22Rv1 (cell line): Measurements from ENCODE around the gene NCOA3.

Source experiments
- CTCF ChIP-seq: fragments of 450-650 bp; IDR thresholded peaks from 2 replicates; pipeline ENCODE4 v1.5.1; 2017; ENCODE audit warnings: mild to moderate bottlenecking
- ZFX ChIP-seq: fragments of 450-650 bp; IDR thresholded peaks from 2 replicates; pipeline ENCODE4 v1.6.1; 2017; ENCODE audit warnings: antibody characterized with exemption, borderline replicate concordance

GRCh38 chr20:47459344-47460073 lies 42.2 kb upstream of the NCOA3 start:
- TF ChIP-seq CTCF (no peak), ZFX (no peak)
